HG03139 (cell line): ENCODE results near the gene ZNF865.

ENCODE experiments used
- ATAC-seq: cut with Tn5 transposase; IDR thresholded peaks from one replicate; pipeline ENCODE4 v1.9.1; 2021; ENCODE audit not compliant: unreplicated experiment

The ZNF865 gene

GRCh38 chr19:55643887-55644176, 38.4 kb downstream of the ZNF865 start:
- no peak for ATAC-seq

DNA sequence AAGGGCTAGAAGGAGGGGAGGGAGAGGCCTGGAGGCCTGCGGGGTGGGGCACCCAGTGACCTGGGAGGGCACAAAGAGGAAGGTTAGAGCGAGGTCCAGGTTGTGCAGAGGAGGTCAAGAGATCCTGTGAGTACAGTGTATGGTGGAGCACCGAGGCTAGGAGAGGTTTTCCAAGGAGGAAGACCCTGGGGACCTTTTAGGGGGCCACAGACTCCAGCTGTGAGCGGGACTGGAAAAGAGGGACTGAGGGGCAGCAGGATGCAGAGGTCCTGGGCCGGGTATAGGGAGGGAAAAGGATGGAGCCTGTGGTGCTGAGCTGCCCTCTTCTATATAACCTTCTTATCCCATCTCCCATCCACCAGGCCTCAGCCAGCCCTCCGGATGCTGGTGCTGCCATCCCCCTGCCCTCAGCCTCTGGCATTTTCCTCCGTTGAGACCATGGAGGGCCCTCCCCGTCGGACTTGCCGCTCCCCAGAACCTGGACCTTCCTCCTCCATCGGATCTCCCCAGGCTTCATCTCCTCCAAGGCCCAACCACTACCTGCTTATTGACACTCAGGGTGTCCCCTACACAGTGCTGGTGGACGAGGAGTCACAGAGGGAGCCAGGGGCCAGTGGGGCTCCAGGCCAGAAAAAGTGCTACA, 38.9 kb downstream of the ZNF865 start:
- no peak for ATAC-seq

DNA sequence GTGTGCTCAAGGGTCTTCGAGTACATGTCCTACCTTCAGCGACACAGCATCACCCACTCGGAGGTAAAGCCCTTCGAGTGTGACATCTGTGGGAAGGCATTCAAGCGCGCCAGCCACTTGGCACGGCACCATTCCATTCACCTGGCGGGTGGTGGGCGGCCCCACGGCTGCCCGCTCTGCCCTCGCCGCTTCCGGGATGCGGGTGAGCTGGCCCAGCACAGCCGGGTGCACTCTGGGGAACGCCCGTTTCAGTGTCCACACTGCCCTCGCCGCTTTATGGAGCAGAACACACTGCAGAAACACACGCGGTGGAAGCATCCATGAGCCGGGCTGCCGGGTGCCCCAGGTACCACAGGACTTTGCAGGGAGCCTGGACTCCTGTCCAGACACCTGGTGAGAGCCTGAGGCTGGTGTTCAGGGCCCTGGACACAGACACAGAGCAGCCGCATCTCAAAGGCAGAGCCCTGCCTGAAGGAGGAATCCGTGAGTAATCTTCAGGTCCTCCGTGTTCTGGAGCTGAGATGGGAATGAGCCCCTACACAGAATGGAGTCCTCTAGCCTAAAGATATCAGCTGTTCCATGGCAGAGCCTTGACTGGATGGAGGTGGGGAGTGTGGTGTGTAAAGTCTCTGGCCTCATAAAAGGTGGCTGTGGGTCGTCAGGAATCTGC, 39.5 kb downstream of the ZNF865 start:
- ATAC-seq: no peak

GRCh38 chr19:55645512-55645881, 40.0 kb downstream of the ZNF865 start:
- no peak for ATAC-seq

- ATAC-seq: no peak
These were observed 41.7 kb downstream of the ZNF865 start for GRCh38 chr19:55646889-55647731.

- no peak for ATAC-seq
These were observed 42.5 kb downstream of the ZNF865 start, which contains the start of gene CCDC106 for GRCh38 chr19:55647732-55648584. CCDC106 (plus strand) TSS chr19:55648212; CDS start chr19:55649047, 835 bp downstream.

DNA sequence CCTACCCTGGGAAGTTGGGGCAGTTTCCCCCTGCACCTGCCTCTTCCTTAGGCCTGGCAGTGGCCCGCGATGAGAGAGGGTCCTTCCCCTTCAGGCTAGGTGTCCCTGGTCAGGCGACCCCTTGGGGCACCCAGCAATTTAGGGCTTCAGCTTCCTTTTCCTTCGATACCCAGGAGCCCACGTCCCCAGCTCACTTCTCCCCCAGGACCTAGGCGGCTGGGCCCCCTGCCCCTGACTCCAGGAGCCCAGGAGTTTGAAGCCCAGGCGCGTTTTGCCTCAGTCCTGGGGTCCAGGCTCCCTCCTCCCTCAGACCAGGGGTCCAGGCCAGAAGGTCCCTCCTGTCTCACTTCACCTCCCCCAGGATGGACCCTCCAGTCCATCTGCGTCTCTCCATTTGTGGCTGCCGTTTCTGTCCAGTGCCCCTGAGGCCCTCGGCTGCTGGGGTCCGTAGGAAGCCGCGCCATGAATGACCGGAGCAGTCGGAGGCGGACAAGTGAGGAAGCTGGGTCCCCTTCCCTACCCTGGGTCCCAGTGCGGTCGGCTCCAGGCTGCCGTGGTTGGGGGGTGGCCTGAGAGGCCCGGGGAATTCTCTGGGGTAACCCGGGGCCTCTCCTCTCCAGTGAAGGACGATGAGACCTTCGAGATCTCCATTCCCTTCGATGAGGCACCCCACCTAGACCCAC, 43.3 kb downstream of the ZNF865 start:
- ATAC-seq: no peak

- no peak for ATAC-seq
These were observed 44.0 kb downstream of the ZNF865 start for GRCh38 chr19:55649268-55650125.

DNA sequence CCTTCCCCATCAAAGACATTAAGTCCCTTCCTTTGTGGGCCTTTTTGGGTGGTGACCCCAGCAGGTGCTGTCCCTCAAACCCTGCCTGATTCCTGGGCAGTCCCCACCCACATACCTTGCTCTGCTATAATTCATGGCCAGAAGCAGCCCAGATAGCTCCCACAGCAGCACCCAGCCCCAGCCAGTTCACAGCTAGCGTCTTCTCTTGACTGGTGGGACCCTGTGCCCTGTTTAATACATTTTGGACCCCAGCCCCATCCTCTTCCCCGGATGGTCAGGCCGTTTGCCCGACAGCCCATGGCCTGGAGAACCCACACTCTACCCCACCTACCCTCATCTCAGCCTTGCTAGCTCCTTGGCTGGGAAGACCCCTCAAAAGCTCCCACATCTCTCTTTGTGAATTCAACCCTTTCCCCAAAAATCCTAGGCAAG, 44.7 kb downstream of the ZNF865 start:
- ATAC-seq: no peak

- ATAC-seq: no peak
These were observed 45.3 kb downstream of the ZNF865 start for GRCh38 chr19:55650602-55651230.

GRCh38 chr19:55651236-55651635, 45.8 kb downstream of the ZNF865 start:
- ATAC-seq: no peak

- ATAC-seq: no peak
These were observed 47.1 kb downstream of the ZNF865 start for GRCh38 chr19:55652311-55653128.

DNA sequence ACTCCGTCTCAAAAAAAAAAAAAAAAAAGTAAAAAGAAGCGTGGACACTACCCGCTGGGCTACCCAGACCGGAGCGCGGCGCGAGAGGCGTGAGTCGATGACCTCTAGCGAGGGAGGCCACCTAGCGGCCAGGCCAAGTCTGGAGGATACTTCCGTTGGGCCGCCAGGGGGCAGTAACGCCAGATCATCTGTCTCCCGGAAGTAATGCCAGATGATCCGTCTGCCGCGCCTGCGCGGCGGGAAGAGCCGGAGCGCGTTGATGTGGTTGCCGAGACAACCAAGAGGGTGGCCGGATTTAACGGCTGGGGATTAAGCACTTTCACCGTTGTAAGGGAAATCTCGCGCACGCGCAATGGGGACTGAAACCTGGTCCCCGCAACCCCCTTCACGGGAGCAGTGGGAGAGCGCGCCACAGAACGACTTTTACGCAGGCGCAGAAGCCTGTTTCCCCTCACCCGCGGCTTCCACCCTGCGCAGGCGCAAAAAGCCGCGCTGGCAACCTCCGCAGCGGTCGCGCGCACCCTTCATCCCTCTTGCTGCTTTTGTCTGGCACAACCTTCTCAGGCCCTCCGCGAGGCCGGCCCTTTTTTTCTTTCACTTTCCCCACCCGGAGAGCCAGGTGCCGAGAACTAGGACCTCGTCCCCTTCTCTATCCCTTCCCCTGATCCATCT, 48.3 kb downstream of the ZNF865 start:
- ATAC-seq: peak; percentile 36

DNA sequence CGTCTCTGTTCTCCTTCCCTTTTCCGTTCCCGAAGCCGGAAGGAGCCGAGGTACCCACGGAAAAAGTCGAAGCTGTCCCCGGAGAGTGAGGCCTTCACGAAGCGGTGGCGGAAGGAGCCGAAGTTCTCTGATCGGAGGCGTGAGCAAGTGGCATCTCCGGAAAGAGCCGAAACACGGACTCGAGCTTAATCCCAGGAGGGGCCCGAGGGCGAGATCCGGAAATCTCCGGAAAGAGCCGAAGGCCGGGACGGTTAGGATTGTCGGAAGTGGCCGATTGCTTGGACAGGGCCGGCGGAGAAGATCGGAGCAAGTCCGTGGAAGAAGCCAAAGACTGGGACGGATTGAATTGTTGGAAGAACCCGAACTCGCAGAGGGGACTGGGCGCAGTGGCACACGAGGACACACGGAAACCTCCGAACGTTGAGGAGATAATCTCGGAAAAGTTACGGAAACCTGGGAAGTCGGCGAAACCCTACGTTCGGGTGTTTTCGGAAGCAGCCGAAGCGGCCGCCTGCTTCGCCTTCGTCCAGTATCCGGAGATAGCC, 48.9 kb downstream of the ZNF865 start:
- peak; percentile 58 for ATAC-seq

DNA sequence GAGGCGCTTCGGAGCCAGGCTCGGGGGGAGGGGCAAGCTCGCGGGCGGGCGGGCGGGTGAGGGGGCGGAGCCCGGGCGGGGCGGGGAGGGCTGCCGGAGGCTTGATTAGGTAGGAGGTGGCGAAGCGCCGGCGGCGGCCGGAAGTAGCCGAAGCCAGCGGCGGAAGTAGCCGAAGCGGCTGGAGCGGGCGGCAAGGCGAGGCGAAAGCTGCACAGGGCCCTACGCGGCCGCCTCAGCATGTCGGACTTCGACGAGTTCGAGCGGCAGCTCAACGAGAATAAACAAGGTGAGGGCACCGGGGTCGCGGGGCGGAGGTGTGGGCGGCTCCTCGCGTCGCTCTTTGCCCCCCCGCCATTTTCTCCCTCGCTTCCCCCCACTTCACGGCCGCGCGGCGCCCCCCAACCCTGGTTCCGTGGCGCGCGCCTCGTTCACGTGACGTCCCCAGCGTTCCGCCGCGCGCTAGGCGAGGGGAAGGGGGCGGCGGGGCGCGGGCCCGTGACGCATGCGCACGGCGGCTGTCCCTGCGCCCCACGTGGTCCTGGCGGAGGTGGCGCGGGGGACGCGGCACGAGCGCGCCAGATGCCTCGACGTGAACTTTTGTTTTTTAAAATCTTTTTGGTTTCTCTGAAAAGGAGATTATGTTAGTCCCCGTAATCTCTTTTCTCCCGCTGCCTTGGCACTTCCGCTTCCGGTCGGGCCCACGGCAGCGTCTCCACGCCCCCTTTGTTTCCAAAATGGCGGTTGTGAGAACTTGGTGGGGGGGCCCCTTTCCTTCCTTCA, 49.6 kb downstream of the ZNF865 start, which contains the start of gene U2AF2:
Gene U2AF2, plus strand, starts transcription at position 168 of the 780 bp plus-strand sequence. Its CDS starts 70 bp downstream, at position 238.
- ATAC-seq: peak; percentile 25

DNA sequence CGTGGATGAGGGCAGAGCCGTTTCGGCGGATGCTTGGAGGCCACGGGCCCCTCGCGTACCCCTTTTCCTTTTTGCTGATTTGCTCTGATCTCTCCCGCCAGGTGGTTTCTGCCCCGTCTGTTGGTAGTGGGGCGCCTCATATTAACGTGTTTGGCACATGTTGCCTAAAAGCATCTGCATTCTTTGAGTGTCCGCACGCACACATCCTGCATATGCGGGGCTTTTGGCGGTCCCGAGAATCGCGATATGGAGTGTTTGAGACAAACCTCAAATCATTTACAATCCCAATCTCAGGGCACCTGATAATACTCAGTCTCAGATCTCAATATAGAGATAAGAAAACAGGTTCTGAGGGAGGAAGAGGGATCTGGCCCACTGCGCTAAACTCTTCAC, 50.2 kb downstream of the ZNF865 start:
- ATAC-seq: no peak

DNA sequence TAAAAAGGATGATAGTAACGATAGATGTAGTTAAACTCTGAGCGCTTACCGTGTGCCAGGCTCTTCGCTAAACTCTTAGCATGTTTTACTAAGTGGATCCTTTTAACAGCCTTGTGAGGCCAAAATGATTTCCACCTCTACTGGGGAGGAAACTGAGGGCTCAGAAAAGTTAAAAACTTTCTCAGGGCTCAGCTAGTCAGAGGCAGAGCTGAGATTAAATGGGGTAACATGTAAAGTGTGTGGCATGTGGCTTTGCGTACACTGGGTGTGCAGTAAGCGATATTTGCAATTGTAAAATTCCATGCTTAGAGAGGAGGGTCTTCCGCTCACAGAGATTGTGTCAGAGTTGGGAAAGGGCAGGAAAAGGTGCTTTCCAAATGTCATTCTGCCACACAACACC, 51.1 kb downstream of the ZNF865 start:
- ATAC-seq: no peak
